Fibroblast of skin of right biceps (primary cell): Measurements from ENCODE around the gene NCK1.

ENCODE experiments used
- DNase-seq: peaks from one replicate; pipeline ENCODE4 v3.0.0-alpha.2; 2013

The NCK1 gene

GRCh38 chr3:136861890-136862616 lies at the start of gene NCK1:
Gene NCK1, plus strand, starts transcription at chr3:136862208. Its CDS starts 65,794 bp downstream, at chr3:136928002.
- peak; percentile 99 for DNase-seq

GRCh38 chr3:136817448-136817847 lies 44.6 kb upstream of the NCK1 start:
- DNase-seq = no peak

DNA sequence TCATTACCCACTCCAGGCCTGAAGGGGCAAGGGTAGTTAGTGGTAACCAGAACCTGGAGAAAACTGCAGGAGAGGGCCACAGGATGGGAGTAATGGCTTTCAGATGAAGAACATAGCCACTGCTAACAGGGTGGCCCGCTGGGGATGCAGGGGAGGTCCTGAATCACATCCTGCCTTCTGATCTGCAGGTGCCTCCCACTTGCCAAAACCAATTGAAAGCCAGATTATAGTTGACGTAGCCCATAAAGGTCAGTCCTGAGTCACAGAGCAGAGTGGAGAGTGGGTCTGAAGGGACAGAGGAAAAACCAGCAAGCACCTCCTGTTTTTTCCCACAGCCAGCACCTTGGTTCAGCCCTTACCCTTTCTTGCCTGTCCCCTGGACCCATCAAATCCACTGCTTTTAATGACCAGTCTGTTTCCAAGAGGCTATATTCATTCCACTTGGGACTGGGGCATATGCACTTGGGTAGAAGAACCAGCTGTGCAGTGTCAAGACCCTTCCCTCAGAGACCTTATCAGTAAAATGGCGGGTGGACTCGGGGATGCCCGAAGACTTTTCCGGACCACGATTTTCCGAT lies 43.7 kb upstream of the NCK1 start:
- peak; percentile 85 for DNase-seq

- DNase-seq = peak; percentile 66
Observed at GRCh38 chr3:136818769-136819391, 43.1 kb upstream of the NCK1 start, which contains the start of gene SLC35G2. Gene SLC35G2, plus strand, starts transcription at chr3:136819126. Its CDS starts 35,335 bp downstream, at chr3:136854461.

DNA sequence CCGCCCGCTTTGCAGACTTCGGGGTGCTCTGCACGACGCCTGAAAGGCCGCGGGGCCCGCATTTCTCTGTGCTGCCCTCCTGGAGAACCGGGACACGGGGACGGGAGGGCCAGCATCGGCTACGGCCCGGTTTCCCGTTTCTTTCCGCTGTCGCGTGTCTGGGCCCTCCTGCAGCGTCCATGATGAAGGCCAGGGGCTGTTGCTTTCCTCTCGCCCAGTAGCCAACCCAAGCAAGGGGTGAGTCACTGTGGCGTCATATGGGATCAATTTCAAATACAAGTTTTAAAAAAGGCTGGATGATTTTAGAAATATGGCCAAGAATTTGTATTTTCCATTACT lies 42.6 kb upstream of the NCK1 start:
- DNase-seq = peak; percentile 80

GRCh38 chr3:136819731-136820679 lies 42.0 kb upstream of the NCK1 start:
- DNase-seq = peak; percentile 61

GRCh38 chr3:136831461-136831860 lies 30.5 kb upstream of the NCK1 start:
- DNase-seq = no peak

GRCh38 chr3:136835089-136835812 lies 26.8 kb upstream of the NCK1 start:
- no peak for DNase-seq

DNA sequence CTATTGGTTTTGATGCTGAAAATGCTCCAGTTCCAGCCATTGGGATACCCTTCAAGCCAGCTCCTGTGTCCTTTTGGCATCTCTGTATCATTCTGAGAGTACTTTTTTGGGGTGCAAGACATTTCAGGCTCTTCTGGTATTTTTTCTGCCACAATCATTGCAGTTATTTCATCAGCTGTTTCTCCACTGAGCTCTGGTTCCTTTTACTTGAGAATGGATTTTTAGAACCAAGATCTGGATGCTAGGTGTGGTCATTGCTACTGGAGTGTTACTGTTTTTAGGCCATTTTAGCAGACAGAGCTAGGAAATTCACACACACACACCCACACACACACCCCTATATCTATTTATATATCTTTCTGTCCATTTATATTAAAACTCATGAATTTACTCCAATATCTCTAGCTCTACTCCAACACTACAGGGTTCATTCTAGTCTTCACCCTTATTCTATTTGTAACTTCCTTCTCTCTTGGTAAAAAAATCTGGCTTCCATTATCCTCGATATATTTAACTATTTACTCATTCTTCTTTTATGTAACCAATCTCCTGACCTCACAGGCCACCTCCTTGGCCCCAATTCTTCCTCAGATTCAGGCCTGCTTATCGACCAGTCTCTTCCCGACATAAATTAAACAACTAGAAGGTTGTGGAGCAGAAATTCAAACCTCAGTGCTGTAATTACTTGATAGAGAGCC lies 26.0 kb upstream of the NCK1 start:
- peak; percentile 26 for DNase-seq

GRCh38 chr3:136836511-136837156 lies 25.4 kb upstream of the NCK1 start:
- DNase-seq = no peak

DNA sequence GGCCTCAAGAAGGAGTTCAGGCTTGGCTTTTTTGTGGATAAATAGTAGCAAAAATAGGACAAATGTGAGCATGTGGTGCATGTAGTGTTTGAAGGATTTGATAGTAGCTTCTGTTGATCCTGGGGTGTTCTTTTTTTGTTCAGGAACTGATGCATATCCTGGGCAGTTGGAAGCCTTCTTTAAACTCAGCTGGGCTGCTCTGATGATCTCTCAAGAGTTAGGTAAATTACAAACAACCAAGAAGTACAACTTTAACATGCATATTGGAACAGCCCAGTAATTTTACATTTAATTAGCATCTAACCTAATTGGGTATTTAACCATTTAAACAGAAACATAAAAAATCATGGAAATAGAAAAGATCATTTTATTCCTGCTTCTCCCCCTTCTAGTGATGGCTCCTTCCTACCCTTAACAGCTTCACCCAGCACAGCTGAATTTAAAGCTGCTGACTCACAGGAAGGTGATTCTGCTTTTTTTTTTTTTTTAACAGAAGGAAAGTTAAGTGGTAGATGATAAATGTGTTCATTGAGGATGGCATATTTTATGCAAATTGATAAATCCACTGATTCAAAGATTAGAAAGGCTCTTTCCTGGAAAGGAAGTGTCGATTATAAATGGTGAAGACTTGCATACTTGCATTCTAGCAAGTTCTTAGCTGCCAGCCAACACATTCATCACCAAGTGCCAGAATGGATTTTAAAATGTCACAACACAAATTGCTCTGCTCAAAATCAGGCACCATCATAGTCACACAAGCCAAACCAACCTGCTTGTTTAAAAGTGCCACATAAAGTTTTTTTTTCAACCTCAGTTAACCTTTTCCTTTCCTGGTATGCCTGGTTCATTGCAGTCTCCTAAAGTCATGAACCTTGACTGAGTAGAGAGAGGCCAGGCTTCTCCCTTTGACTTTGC lies 23.1 kb upstream of the NCK1 start:
- DNase-seq = peak; percentile 59

GRCh38 chr3:136839556-136839931 lies 22.5 kb upstream of the NCK1 start:
- no peak for DNase-seq

- peak; percentile 58 for DNase-seq
Observed at GRCh38 chr3:136840252-136840651, 21.8 kb upstream of the NCK1 start.

- no peak for DNase-seq
Observed at GRCh38 chr3:136842294-136842693, 19.7 kb upstream of the NCK1 start.

- DNase-seq = no peak
Observed at GRCh38 chr3:136844724-136845123, 17.3 kb upstream of the NCK1 start.

DNA sequence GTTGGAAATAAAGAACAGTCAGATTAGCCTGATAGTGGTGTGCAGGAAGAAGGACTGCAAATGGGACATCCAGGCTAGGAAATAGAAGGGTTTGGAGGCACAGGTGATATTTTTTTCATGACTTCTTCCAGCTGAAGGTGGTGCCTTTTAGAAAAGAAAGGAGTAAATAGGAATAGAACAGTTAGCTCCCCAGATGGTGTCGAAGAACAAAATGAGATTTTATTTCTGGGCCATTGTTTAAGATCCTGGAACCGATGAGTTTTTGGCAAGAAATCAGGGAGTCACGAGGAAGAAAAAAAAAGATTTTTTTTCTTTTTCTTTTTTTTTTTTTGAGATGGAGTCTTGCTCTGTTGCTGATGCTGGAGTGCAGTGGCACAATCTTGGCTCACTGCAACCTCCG lies 9.8 kb upstream of the NCK1 start:
- no peak for DNase-seq

GRCh38 chr3:136856665-136857064 lies 5.3 kb upstream of the NCK1 start:
- DNase-seq = no peak

DNA sequence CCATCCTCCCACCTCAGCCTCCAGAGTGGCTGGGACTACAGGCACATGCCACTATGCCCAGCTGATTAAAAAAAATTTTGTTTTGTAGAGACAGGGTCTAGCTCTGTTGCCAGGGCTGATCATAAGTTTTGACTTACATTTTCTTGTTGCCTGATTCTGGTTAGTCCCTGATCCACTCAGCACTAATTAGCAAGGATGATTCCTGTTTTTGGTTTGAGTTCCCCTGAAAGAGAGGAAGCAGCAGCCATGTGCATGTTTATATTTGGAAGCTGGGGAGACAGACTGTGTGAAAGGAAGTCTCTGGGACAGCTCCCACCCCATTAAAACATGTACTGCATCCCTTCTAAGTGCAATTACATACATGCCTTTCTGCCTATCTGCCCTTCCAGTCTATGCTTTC lies 3.6 kb upstream of the NCK1 start:
- DNase-seq = no peak

DNA sequence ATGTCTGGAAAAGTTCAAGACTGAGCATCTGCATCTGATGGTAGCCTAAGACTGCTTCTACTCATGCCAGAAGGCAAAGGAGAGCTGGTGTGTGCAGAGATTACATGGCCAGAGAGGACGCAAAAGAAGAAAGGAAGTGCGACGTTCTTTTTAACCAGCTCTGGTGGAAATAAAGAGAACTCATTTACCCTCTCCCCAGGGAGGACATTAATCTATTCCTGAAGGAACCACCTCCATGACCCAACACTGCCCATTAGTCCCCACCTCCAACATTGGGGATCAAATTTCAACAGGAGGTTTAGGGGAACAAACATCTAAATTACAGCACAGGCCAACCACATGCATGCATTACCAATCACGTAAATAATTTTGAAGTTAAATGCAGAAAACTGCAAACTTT lies 1.5 kb upstream of the NCK1 start:
- peak; percentile 24 for DNase-seq
